Hematopoietic multipotent progenitor cell treated with erythropoietin and hydrocortisone succinate and interleukin-3 and kit ligand, for 15 days (in vitro differentiated cells): ENCODE data around the gene CIC.
"Not testable (repeated sequence)": the region's sequence is repeated elsewhere in the genome, so short reads cannot be mapped to it uniquely, and the experiment has no call there.

ENCODE experiments used
- DNase-seq: peaks from one replicate; pipeline ENCODE4 v3.0.0-alpha.2; 2015; ENCODE audit warnings: low spot score

The CIC gene

GRCh38 chr19:42313096-42313839 is 44.2 kb downstream of the CIC start, which contains the start of gene TMEM145:
Gene TMEM145, plus strand, starts transcription at chr19:42313309. Its CDS starts 68 bp downstream, at chr19:42313377.
- DNase-seq: no peak

GRCh38 chr19:42313840-42314755 is 45.0 kb downstream of the CIC start:
- no peak for DNase-seq

GRCh38 chr19:42315024-42315423 is 46.0 kb downstream of the CIC start:
- no peak for DNase-seq

- no peak for DNase-seq
Measured at GRCh38 chr19:42316223-42317211, 47.5 kb downstream of the CIC start.

GRCh38 chr19:42317535-42317934 is 48.5 kb downstream of the CIC start:
- no peak for DNase-seq

GRCh38 chr19:42322305-42322704 is 53.3 kb downstream of the CIC start:
- DNase-seq: no peak

- DNase-seq: no peak
Measured at GRCh38 chr19:42323473-42323851, 54.4 kb downstream of the CIC start.

DNA sequence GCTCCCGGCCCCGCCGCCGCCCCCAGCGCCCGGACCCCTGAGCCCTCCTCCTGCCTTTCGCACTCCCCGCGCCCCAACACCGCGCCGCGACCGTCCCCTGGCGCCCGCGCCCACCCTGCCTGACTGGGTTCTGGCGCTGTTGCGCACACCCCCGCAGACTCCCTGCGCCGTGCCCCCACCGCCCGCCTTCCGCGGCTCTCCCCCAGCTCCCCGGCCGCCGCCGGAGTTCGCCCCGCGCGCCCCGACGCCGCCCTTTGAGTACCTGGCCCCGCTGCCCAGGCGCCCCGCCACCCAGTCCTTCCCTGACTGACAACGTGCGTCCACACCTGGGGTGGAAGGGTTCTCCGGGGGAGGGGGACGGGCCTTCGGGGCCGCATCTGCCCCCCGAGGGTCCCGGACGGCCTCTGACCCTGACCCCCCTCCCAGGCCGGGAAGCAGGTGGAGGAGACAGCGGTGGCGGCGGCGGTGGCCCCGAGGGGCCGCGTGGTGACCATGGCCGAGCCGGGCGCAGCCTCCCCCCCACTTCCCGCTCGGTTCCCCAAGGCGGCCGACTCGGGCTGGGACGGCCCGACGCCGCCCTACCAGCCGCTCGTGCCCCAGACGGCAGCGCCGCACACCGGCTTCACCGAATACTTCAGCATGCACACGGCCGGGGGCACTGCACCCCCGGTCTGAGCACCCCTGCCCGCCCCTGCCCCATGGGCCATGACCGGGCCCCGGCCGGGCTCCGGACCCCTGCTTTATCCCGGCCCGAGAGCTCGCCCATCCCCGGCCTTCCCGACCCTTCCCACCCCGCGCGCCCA is 55.0 kb downstream of the CIC start:
- no peak for DNase-seq

GRCh38 chr19:42324655-42325307 is 55.7 kb downstream of the CIC start:
- DNase-seq: no peak

DNA sequence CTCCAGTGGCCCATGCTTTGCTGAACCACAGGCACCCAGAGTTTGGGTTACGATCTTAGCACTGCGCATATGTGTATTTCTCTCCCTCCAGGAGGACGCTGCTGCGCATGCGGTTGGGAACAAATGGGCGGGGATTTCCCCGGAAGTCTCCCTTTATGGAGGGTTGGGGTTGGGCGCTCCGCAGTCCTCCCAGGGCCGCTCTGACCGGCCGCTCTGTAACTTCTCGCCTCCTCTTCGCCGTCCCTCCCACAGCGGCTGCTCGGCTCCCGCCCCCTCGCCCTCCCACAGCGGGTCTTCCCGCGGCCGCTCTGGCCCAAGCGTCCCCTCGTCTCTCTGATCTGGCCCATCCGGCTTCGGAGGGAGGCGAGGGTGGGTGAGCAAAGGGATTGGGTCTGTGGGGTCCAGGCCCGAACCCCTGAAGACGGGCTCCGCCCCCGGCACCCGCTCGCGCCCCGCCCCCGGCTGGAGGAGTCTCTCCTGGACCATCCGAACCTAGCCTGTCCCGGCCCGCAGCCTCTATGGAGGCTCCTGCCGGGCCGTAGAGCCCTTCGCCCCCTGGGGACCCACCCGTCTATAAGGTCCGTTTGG is 56.4 kb downstream of the CIC start, which contains the start of gene MEGF8:
TSS of gene MEGF8 (plus strand) at position 328 of the 588 bp plus-strand sequence. CDS start 609 bp downstream, outside the sequence.
- DNase-seq: peak; percentile 98

GRCh38 chr19:42325896-42326771 is 57.1 kb downstream of the CIC start:
- no peak for DNase-seq

- DNase-seq: no peak
Measured at GRCh38 chr19:42326969-42327368, 57.9 kb downstream of the CIC start.

DNA sequence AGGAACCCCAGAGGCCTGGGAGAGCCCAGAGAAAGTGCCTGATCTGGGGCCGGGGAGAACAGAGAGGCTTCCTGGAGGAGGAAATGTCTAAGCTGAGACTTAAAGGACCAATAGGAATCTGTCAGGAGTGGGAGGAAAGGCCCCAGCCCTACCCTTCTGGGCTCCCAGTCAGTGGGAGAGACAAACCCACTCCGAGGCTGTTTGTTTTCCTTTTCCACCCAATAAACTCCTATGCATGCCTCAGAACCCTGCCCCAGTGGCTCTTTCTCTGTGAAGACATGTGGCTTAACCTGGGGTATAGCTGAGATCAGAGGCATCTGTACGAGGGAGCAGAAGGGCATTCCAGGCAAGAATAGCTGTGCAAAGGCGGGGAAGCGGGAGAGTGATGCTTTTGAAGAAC is 58.3 kb downstream of the CIC start:
- no peak for DNase-seq

- DNase-seq: no peak
Measured at GRCh38 chr19:42328106-42328505, 59.1 kb downstream of the CIC start.

- DNase-seq: no peak
Measured at GRCh38 chr19:42328854-42329253, 59.8 kb downstream of the CIC start.

- DNase-seq: no peak
Measured at GRCh38 chr19:42330241-42330711, 61.2 kb downstream of the CIC start.

DNA sequence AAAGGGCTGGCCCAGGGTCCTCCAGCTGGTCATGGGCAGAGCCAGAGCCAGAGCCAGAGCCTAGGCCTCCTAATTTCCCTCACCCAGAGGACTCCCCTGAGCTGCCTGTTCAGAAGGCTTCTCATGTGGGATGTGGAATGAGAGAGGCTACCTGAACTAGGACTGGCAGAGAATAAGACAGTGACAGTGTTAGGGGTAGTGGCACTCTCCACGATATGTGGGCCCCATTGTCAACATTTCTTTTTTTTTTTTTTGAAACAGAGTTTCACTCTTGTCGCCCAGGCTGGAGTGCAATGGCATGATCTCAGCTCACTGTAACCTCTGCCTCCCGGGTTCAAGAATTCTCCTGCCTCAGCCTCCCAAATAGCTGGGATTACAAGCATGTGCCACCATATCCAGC is 62.3 kb downstream of the CIC start:
- DNase-seq: not testable (repeated sequence)

GRCh38 chr19:42332059-42332458 is 63.0 kb downstream of the CIC start:
- no peak for DNase-seq

DNA sequence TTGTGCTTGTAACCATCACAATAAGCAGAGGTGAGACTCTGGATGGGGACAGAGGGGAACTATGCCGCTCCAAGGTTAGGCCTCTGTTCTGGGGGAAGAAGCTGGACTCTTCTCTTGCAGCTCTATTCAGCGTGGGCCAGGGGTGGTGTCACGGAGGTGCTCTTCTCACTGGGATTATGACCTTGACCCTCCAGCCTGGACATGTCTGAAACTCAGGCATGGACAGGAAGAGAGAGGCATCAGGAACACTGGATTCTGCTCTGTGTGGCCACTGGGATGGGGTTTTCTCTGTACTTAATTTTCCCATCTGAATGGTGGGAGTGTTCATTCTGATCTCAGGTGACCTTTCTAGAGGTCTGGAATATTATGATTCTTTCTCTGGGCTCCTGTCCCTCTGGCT is 64.0 kb downstream of the CIC start:
- no peak for DNase-seq
